Measurements from ENCODE around the gene POLD2. TPM values are rescaled to one million over a fixed set of nuclear protein-coding genes. Genes with fewer than 3 reads are reported as not detected.

POLD2 gene
- total and polyA plus RNA-seq, 5 donors from 2014 or later = 37.1 to 59.0 (median 54.2) TPM

DNA sequence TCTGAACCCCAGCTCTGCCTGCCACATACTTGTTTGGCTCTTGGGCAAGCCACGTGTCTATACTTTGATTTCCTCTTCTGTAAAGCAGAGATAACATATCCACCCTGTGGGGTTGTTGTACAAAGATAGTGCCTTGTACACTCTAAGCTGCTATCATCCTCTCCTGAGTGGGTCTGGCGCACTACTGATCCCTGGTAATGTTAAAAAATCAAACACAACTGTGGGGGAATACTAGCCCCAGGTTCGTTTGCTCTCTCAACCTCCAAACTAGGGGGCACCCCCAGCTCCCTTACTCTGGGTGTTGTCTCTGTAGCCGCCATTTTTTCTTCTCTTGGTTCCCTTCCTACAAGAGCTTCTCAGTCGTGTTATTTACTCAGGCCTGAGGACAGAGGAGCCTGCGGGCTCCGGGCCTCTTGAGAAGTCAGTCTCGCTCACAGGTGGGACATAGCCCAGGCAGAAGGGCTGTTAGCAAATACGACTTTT is 42.0 kb downstream of the POLD2 start:
- Histone ChIP-seq H3K4me1 (ENCODE audit: control insufficient read depth, insufficient read depth, low read length, poor library complexity, severe bottlenecking) (peaks cover 24% of the 10 kb centered on the region), H3K27me3 (ENCODE audit: control insufficient read depth, insufficient read depth, low read length) (no peaks in the 10 kb centered on the region), H3K9me3 (ENCODE audit: control insufficient read depth in 2 of 2, low read length in 2 of 2) (no peaks in the 10 kb centered on the region), H3K4me3 (ENCODE audit: low read depth, low read length) (peak overlapping the region; percentile 79), H3K27ac (ENCODE audit: insufficient read depth, low read length, poor library complexity, severe bottlenecking) (peak overlapping the region; percentile 92), H3K36me3 (ENCODE audit: control insufficient read depth, insufficient read depth, low read length) (peaks cover 41% of the 10 kb centered on the region)
- peaks cover 6 to 48% (median 14%) of the 10 kb centered on the region in 4 donors for H3K4me1 Mint-ChIP-seq
- peaks cover 0 to 1% (median 0%) of the 10 kb centered on the region in 7 donors for H3K9me3 Mint-ChIP-seq
- DNase-seq (peak in 2 of 3 donors; percentile 46 to 66), ATAC-seq (ENCODE audit: low read depth in 2 of 2) (no peak)
- no peaks in the 10 kb centered on the region for H3K27me3 Mint-ChIP-seq
- H3K36me3 Mint-ChIP-seq = peaks cover 12% of the 10 kb centered on the region
- H3K27ac Mint-ChIP-seq = peak overlapping the region; percentile 76 to 97 (median 88)
- peak overlapping the region; percentile 83 to 95 (median 90) for H3K4me3 Mint-ChIP-seq

DNA sequence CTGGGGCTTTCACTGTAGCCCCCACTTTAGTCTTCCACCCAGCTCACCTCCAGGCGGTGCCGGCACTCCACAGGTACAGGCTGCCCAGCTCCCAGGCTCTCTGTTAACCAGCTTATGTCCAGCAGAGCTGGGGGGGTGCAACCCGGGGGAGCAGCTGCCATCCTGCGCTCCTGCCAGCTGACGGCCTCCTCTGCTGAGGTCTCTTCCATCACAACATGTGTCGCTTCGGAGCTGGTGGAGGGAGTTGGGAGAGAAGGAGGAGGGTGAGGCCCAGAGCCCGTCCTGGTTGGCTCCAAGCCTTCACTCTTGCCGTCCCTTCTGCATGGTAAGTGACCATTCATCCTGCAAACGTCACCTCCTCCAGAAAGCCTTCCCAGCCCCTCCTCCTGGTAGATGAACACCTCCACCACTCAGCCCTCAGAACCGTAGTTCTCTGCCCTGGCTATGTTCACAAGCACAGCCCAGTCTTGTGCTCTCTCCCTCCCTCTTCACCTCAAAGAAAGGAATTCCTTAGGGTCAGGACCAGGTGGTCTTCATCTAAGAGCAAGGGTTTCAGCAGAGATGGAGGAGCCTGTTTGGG is 42.6 kb downstream of the POLD2 start:
- H3K36me3 Mint-ChIP-seq = peaks cover 12% of the 10 kb centered on the region
- no peak for ATAC-seq (ENCODE audit: low read depth in 2 of 2)

DNA sequence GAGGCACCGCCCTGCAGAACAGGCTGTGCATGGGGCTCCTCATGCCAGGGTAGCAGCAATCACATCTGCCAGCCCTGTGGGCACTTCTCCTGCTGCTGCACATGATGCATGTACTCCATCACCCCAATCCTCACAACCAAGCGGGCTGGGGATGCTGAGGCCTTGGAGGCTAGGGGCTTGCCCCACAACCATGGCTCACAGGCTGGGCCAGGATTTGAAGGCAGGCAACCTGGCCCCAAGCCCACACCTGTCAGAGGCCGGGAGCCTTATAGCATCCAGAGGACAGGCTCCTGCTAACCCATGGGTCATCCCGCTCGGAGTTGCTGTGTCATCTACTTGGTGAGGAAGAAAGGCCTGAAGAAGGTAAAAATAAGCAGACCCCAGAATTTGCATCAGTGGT is 43.2 kb downstream of the POLD2 start:
- H3K27ac ChIP-seq (ENCODE audit: insufficient read depth, low read length, poor library complexity, severe bottlenecking) = no peak overlapping the region
- DNase-seq = no peak
- Mint-ChIP-seq H3K27me3 (no peaks in the 10 kb centered on the region), H3K4me1 (peaks cover 6 to 48% (median 14%) of the 10 kb centered on the region in 4 donors), H3K27ac (peak overlapping the region in 1 of 3 donors; percentile 27), H3K4me3 (peak overlapping the region in 1 of 4 donors; percentile 28), H3K36me3 (peaks cover 12% of the 10 kb centered on the region), H3K9me3 (peaks cover 0 to 1% (median 0%) of the 10 kb centered on the region in 7 donors)
- peaks cover 24% of the 10 kb centered on the region for H3K4me1 ChIP-seq (ENCODE audit: control insufficient read depth, insufficient read depth, low read length, poor library complexity, severe bottlenecking)
- H3K27me3 ChIP-seq (ENCODE audit: control insufficient read depth, insufficient read depth, low read length) = no peaks in the 10 kb centered on the region
- H3K4me3 ChIP-seq (ENCODE audit: low read depth, low read length) = no peak overlapping the region
- H3K9me3 ChIP-seq (ENCODE audit: control insufficient read depth in 2 of 2, low read length in 2 of 2) = no peaks in the 10 kb centered on the region
- no peak for ATAC-seq (ENCODE audit: low read depth in 2 of 2)
- peaks cover 53% of the 10 kb centered on the region for H3K36me3 ChIP-seq (ENCODE audit: control insufficient read depth, insufficient read depth, low read length)

More for the DNA sequence above, 42.6 kb downstream of the POLD2 start:
- DNase-seq = no peak
- H3K9me3 Mint-ChIP-seq = peaks cover 0 to 1% (median 0%) of the 10 kb centered on the region in 7 donors
- H3K27me3 Mint-ChIP-seq = no peaks in the 10 kb centered on the region
- H3K4me1 Mint-ChIP-seq = peaks cover 6 to 48% (median 14%) of the 10 kb centered on the region in 4 donors
- peak overlapping the region; percentile 76 to 97 (median 88) for H3K27ac Mint-ChIP-seq
- Histone ChIP-seq H3K27ac (ENCODE audit: insufficient read depth, low read length, poor library complexity, severe bottlenecking) (peak overlapping the region; percentile 92), H3K27me3 (ENCODE audit: control insufficient read depth, insufficient read depth, low read length) (no peaks in the 10 kb centered on the region), H3K9me3 (ENCODE audit: control insufficient read depth in 2 of 2, low read length in 2 of 2) (no peaks in the 10 kb centered on the region), H3K4me1 (ENCODE audit: control insufficient read depth, insufficient read depth, low read length, poor library complexity, severe bottlenecking) (peaks cover 24% of the 10 kb centered on the region), H3K4me3 (ENCODE audit: low read depth, low read length) (peak overlapping the region; percentile 79), H3K36me3 (ENCODE audit: control insufficient read depth, insufficient read depth, low read length) (peaks cover 46% of the 10 kb centered on the region)
- peak overlapping the region; percentile 83 to 95 (median 90) for H3K4me3 Mint-ChIP-seq

DNA sequence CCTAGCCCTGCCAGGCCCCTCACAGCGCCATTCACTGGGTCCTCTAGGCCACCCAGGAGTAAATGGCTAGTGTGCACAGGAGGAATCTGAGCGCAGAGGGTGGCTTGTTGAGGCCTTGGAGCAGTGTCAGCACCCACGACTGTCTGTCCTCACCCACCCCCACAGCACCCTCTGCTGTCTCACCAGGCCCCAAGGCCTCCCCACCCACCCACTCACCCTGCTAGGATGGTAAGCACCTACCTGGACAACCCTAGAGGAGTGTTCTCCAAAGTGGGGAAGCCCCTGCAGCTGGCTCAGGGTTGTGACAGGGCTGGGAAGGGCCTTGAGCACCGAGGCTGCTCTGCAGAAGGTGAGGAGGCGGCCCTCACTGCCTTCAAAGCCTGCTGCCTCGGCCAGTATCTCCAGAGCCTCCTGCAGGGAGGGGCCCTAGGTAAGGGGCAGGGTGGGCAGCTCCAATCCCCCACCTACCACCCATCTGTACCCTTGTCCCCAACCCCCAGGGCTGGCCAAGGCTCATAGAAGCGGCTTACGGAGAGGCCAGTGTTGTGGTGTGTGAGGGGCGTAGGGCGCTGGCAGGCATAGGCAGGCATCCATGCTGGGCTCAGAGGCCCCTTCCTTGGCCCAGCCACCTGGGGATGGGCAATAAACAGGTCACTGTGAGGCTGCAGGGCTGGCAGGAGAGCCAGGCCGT is 43.9 kb downstream of the POLD2 start:
- H3K4me1 ChIP-seq (ENCODE audit: control insufficient read depth, insufficient read depth, low read length, poor library complexity, severe bottlenecking) = peaks cover 24% of the 10 kb centered on the region
- DNase-seq = no peak

DNA sequence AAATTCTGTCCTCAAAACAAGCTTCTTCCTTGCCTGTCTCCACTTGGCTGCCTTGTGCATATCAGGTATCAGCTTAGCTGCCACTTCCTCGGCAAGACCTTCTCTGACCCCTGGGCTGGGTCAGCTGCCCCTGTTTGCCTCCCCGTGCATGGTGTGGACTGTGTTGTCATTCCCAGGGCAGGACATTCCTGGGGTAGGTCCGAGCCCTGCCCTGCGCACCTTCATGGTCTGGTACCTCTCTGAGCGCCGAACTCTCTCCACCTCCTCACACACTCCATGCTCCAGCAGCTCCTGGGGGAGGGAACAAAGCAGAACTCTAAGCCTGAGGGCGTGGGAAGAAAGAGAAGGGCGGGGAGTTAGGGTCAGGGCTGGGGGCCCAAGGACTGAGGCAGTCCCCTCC is 44.8 kb downstream of the POLD2 start:
- H3K4me1 ChIP-seq (ENCODE audit: control insufficient read depth, insufficient read depth, low read length, poor library complexity, severe bottlenecking) = peaks cover 24% of the 10 kb centered on the region
- Mint-ChIP-seq H3K4me3 (peak overlapping the region in 1 of 4 donors; percentile 56), H3K9me3 (peaks cover 0 to 1% (median 0%) of the 10 kb centered on the region in 7 donors), H3K27me3 (no peaks in the 10 kb centered on the region), H3K4me1 (peaks cover 6 to 43% (median 14%) of the 10 kb centered on the region in 4 donors), H3K36me3 (peaks cover 12% of the 10 kb centered on the region), H3K27ac (peak overlapping the region in 1 of 3 donors; percentile 9)
- DNase-seq (no peak), ATAC-seq (ENCODE audit: low read depth in 2 of 2) (no peak)
- H3K4me3 ChIP-seq (ENCODE audit: low read depth, low read length) = no peak overlapping the region
- peaks cover 61% of the 10 kb centered on the region for H3K36me3 ChIP-seq (ENCODE audit: control insufficient read depth, insufficient read depth, low read length)
- no peaks in the 10 kb centered on the region for H3K9me3 ChIP-seq (ENCODE audit: control insufficient read depth in 2 of 2, low read length in 2 of 2)
- H3K27ac ChIP-seq (ENCODE audit: insufficient read depth, low read length, poor library complexity, severe bottlenecking) = no peak overlapping the region
- H3K27me3 ChIP-seq (ENCODE audit: control insufficient read depth, insufficient read depth, low read length) = no peaks in the 10 kb centered on the region

More for the DNA sequence above, 43.9 kb downstream of the POLD2 start:
- ATAC-seq (ENCODE audit: low read depth in 2 of 2) = no peak
- peaks cover 0 to 1% (median 0%) of the 10 kb centered on the region in 7 donors for H3K9me3 Mint-ChIP-seq
- Histone ChIP-seq H3K27me3 (ENCODE audit: control insufficient read depth, insufficient read depth, low read length) (no peaks in the 10 kb centered on the region), H3K4me3 (ENCODE audit: low read depth, low read length) (no peak overlapping the region), H3K27ac (ENCODE audit: insufficient read depth, low read length, poor library complexity, severe bottlenecking) (no peak overlapping the region), H3K36me3 (ENCODE audit: control insufficient read depth, insufficient read depth, low read length) (peaks cover 54% of the 10 kb centered on the region), H3K9me3 (ENCODE audit: control insufficient read depth in 2 of 2, low read length in 2 of 2) (no peaks in the 10 kb centered on the region)
- no peaks in the 10 kb centered on the region for H3K27me3 Mint-ChIP-seq
- H3K4me1 Mint-ChIP-seq = peaks cover 6 to 51% (median 14%) of the 10 kb centered on the region in 4 donors
- H3K27ac Mint-ChIP-seq = no peak overlapping the region
- peaks cover 12% of the 10 kb centered on the region for H3K36me3 Mint-ChIP-seq
- H3K4me3 Mint-ChIP-seq = peak overlapping the region in 3 of 4 donors; percentile 31 to 56 (median 51)

DNA sequence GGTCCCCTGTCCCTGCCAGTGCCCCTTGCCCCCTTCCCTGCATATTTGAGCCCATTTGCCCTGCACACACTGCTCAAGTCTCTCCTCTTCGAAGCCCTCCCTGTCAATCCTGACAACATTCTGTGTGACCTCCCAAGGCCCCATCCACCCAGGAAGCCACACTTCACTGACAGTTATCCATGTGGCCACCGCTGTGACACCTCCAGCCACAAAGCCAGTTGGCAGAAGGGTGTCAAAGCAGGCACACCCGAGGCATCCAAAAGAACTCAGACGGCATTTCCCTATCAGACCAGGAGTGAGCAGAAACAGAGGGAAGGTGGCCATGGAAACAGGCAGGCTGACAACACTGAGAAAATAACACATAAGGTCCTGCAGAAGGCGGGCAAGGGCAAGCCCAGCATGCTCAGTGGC is 45.7 kb downstream of the POLD2 start:
- Histone ChIP-seq H3K36me3 (ENCODE audit: control insufficient read depth, insufficient read depth, low read length) (peaks cover 69% of the 10 kb centered on the region), H3K4me1 (ENCODE audit: control insufficient read depth, insufficient read depth, low read length, poor library complexity, severe bottlenecking) (peaks cover 21% of the 10 kb centered on the region), H3K4me3 (ENCODE audit: low read depth, low read length) (no peak overlapping the region), H3K9me3 (ENCODE audit: control insufficient read depth in 2 of 2, low read length in 2 of 2) (no peaks in the 10 kb centered on the region), H3K27me3 (ENCODE audit: control insufficient read depth, insufficient read depth, low read length) (no peaks in the 10 kb centered on the region), H3K27ac (ENCODE audit: insufficient read depth, low read length, poor library complexity, severe bottlenecking) (no peak overlapping the region)
- Mint-ChIP-seq H3K27ac (no peak overlapping the region), H3K4me1 (peaks cover 6 to 46% (median 19%) of the 10 kb centered on the region in 4 donors), H3K9me3 (peaks cover 0 to 1% (median 0%) of the 10 kb centered on the region in 7 donors), H3K4me3 (peak overlapping the region in 3 of 4 donors; percentile 17 to 44 (median 32)), H3K36me3 (peaks cover 14% of the 10 kb centered on the region), H3K27me3 (no peaks in the 10 kb centered on the region)
- DNase-seq (no peak), ATAC-seq (ENCODE audit: low read depth in 2 of 2) (no peak)

DNA sequence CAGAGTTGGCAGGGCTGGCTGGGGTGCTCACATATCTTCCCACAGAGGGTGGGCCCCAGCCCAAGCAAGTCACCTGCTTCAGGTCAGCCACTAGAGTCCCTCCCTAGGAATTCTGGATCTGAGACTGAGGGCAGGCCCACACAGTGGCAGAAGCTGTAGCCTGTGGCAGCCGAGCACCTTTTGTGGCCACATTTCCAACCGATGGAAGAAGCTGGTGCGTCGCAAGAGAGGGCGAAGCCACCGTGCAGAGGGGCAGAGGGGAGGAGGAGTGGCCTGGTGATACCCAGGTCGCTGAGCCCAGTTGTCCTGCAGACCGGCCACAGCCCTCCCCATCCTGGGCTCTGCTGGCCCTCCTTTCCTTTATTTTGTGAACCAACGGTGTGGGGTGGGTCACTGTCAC is 46.3 kb downstream of the POLD2 start:
- H3K27ac ChIP-seq (ENCODE audit: insufficient read depth, low read length, poor library complexity, severe bottlenecking) = no peak overlapping the region
- no peaks in the 10 kb centered on the region for H3K27me3 Mint-ChIP-seq
- peaks cover 69% of the 10 kb centered on the region for H3K36me3 ChIP-seq (ENCODE audit: control insufficient read depth, insufficient read depth, low read length)
- no peak for DNase-seq
- no peaks in the 10 kb centered on the region for H3K27me3 ChIP-seq (ENCODE audit: control insufficient read depth, insufficient read depth, low read length)
- no peaks in the 10 kb centered on the region for H3K9me3 ChIP-seq (ENCODE audit: control insufficient read depth in 2 of 2, low read length in 2 of 2)
- H3K36me3 Mint-ChIP-seq = peaks cover 20% of the 10 kb centered on the region
- no peak overlapping the region for H3K4me3 ChIP-seq (ENCODE audit: low read depth, low read length)
- H3K9me3 Mint-ChIP-seq = peaks cover 0 to 1% (median 0%) of the 10 kb centered on the region in 7 donors
- H3K4me3 Mint-ChIP-seq = no peak overlapping the region
- peaks cover 20% of the 10 kb centered on the region for H3K4me1 ChIP-seq (ENCODE audit: control insufficient read depth, insufficient read depth, low read length, poor library complexity, severe bottlenecking)
- no peak overlapping the region for H3K27ac Mint-ChIP-seq
- peaks cover 6 to 49% (median 18%) of the 10 kb centered on the region in 4 donors for H3K4me1 Mint-ChIP-seq
- ATAC-seq (ENCODE audit: low read depth in 2 of 2) = no peak
